ENCODE results near the gene MORN3. TPM values are rescaled to one million over a fixed set of nuclear protein-coding genes. Genes with fewer than 3 reads are reported as not detected.

The MORN3 gene
- total and polyA plus RNA-seq, 2 of the 8 experiments (the other 6 are each of a cell fraction or from before 2014, with no cell fraction given): 0.39 to 0.93 TPM

GRCh38 chr12:121713257-121713777, 43.9 kb upstream of the MORN3 start:
- Histone ChIP-seq H3K4me3 (ENCODE audit: extremely low read depth in 1 of 4, insufficient read depth in 2 of 4, low read depth in 3 of 4, low read length in 4 of 4) (peak overlapping the region; percentile 79 to 91 (median 87)), H3K4ac (replicated peaks; ENCODE audit: insufficient read length, low read depth, low read length) (no peak overlapping the region), H3K56ac (replicated peaks; ENCODE audit: insufficient read length, low read depth, low read length) (no peak overlapping the region), H4K91ac (replicated peaks; ENCODE audit: insufficient read length, low read length) (no peak overlapping the region), H3K9me3 (ENCODE audit: insufficient read depth in 2 of 2, low read depth in 1 of 2, low read length in 1 of 2) (no peaks in the 10 kb centered on the region), H2BK5ac (ENCODE audit: low read depth, low read length) (no peak overlapping the region), H3K27ac (ENCODE audit: low read depth, low read length) (no peak overlapping the region), H3K4me1 (replicated peaks in 1 of 4; ENCODE audit: control insufficient read depth in 3 of 4, insufficient read depth in 4 of 4, low read length in 3 of 4) (peaks cover 0 to 14% (median 4%) of the 10 kb centered on the region in 4 experiments; a peak in 5 of 7 replicates), H2AFZ (ENCODE audit: low read length) (no peak overlapping the region), H4K20me1 (replicated peaks in 1 of 2; ENCODE audit: control insufficient read depth in 1 of 2, insufficient read depth in 2 of 2, low read length in 2 of 2) (peaks cover 4 to 10% of the 10 kb centered on the region in 2 experiments), H4K5ac (ENCODE audit: insufficient read length, low read depth, low read length) (no peak overlapping the region), H3K79me1 (ENCODE audit: low read depth, low read length) (peaks cover 16% of the 10 kb centered on the region), H3K4me2 (ENCODE audit: insufficient read depth in 1 of 2, low read depth in 2 of 2, low read length in 2 of 2) (peak overlapping the region; percentile 71 to 94), H2BK120ac (replicated peaks; ENCODE audit: low read depth, low read length) (no peak overlapping the region), H4K8ac (ENCODE audit: extremely low read depth, insufficient read depth, low read length) (no peak overlapping the region; the same call in 1 of the 2 replicates), H2BK15ac (ENCODE audit: low read length) (no peak overlapping the region), H2AK5ac (ENCODE audit: low read depth, low read length) (no peak overlapping the region; the same call in 1 of the 2 replicates), H3K14ac (ENCODE audit: insufficient read length) (no peak overlapping the region), H3K18ac (ENCODE audit: extremely low read depth, low read length) (no peak overlapping the region), H3K27me3 (replicated peaks in 1 of 4; ENCODE audit: control insufficient read depth in 3 of 4, extremely low read depth in 1 of 4, insufficient read depth in 3 of 4, low read length in 3 of 4) (no peaks in the 10 kb centered on the region), H2BK20ac (ENCODE audit: low read length) (no peak overlapping the region), H2BK12ac (ENCODE audit: low read depth, low read length) (no peak overlapping the region), H3K79me2 (ENCODE audit: control insufficient read depth in 1 of 2, insufficient read depth in 2 of 2, low read length in 2 of 2) (peaks cover 0 to 43% of the 10 kb centered on the region in 2 experiments), H3K23me2 (ENCODE audit: low read depth, low read length) (peaks cover 11% of the 10 kb centered on the region; the same call in 1 of the 2 replicates), H3K36me3 (ENCODE audit: control insufficient read depth in 2 of 4, insufficient read depth in 4 of 4, low read length in 3 of 4) (no peaks in the 10 kb centered on the region), H3K23ac (ENCODE audit: insufficient read length) (no peak overlapping the region), H3K9ac (replicated peaks in 1 of 4; ENCODE audit: extremely low read depth in 1 of 4, low read depth in 3 of 4, low read length in 3 of 4) (peak overlapping the region in 2 of 4 experiments; percentile 18 to 58; a peak in 3 of 7 replicates)
- ChIA-PET POLR2A (ENCODE audit: partially characterized antibody) (interaction anchor here (0.6 to 2.1 kb wide), 9 partner anchors 11 to 134 kb away, joined by 3 to 10 read pairs (median 3); partner anchors contain the start of gene RHOF), CTCF (ENCODE audit: partially characterized antibody) (interaction anchor here (0.5 to 9.9 kb wide), 19 partner anchors 12 to 1398 kb away, joined by 3 to 69 read pairs (median 3); partner anchors contain the start of genes ORAI1 and RHOF)
- WGBS, 2 experiments (ENCODE audit: extremely low coverage in 1 of 2, insufficient coverage in 1 of 2, insufficient read length in 1 of 2, insufficient replicate concordance in 2 of 2, low coverage in 1 of 2, low lambda C conversion rate in 2 of 2, missing lambda C conversion rate in 1 of 2): 26% methylated on average over 14 of the region's 14 CpGs; no CpG with 5 or more reads in 1 of the 2 experiments
- DNase-seq (ENCODE audit: low read depth in 1 of 2, low spot score in 2 of 2): no peak
- no peak for FAIRE-seq
- TF ChIP-seq SAP30 (IDR thresholded peaks at IDR 0.05; ENCODE audit: insufficient read depth, insufficient replicate concordance, low read length) (peak; percentile 80), POLR2A (IDR thresholded peaks at IDR 0.05; ENCODE audit: control extremely low read depth in 1 of 2, low read depth in 2 of 2, low read length in 2 of 2) (no peak), CTBP2 (IDR thresholded peaks at IDR 0.05; ENCODE audit: borderline replicate concordance, insufficient read depth, insufficient read length, low read length) (peak; percentile 18), ASH2L (IDR thresholded peaks at IDR 0.05; ENCODE audit: low read length) (no peak)

All from H1 (cell line).